PFSK-1 (cell line): ENCODE data around the gene RTL5.

Experiments
- TAF1 ChIP-seq: IDR thresholded peaks from 2 replicates; pipeline ENCODE4 v1.6.1; 2012; ENCODE audit warnings: low read length, control low read depth, borderline replicate concordance; ENCODE audit not compliant: insufficient read depth
- TF ChIP-seq, protein P1 (sequence below), 2 experiments: IDR thresholded peaks; 2 replicates each; pipeline versions ENCODE4 v1.6.1 to v1.8.0; 2011 to 2012; ENCODE audit warnings: low read depth in 2 of 2, low read length in 2 of 2, control low read depth in 1 of 2, inconsistent platforms in 1 of 2, mild to moderate bottlenecking in 1 of 2, moderate library complexity in 1 of 2; ENCODE audit not compliant: insufficient read depth in 1 of 2

DNA sequence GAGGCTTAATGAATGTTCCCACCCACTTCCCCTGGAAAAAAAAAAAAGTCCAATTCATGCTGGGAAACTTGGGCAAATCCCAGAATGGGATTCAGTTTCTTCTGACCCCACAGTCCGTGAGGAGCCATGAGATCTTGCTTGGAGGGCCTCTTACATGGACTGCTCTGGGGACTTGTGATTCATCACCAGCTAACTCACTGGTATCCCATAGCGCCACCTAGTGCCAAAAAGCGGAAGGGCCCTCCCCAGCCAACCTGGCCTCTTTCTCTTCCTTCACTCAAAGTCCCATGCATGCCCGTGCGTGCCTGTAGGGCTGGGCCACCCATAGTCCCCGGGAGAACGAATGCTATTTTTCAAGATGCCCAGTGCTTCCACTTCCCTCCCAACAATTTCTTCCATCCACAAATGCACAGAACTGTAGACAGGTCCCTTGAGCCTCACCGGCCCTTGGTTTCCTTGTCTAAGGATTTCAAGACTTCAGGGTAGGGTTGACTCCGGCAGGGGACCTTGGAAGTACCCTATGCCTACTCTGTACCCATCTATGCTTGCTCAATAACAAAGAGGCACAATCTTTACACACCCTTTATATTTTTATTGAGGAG, 5.1 kb downstream of the RTL5 start:
- no peak for TF ChIP-seq TAF1
- TF ChIP-seq, protein P1, sequence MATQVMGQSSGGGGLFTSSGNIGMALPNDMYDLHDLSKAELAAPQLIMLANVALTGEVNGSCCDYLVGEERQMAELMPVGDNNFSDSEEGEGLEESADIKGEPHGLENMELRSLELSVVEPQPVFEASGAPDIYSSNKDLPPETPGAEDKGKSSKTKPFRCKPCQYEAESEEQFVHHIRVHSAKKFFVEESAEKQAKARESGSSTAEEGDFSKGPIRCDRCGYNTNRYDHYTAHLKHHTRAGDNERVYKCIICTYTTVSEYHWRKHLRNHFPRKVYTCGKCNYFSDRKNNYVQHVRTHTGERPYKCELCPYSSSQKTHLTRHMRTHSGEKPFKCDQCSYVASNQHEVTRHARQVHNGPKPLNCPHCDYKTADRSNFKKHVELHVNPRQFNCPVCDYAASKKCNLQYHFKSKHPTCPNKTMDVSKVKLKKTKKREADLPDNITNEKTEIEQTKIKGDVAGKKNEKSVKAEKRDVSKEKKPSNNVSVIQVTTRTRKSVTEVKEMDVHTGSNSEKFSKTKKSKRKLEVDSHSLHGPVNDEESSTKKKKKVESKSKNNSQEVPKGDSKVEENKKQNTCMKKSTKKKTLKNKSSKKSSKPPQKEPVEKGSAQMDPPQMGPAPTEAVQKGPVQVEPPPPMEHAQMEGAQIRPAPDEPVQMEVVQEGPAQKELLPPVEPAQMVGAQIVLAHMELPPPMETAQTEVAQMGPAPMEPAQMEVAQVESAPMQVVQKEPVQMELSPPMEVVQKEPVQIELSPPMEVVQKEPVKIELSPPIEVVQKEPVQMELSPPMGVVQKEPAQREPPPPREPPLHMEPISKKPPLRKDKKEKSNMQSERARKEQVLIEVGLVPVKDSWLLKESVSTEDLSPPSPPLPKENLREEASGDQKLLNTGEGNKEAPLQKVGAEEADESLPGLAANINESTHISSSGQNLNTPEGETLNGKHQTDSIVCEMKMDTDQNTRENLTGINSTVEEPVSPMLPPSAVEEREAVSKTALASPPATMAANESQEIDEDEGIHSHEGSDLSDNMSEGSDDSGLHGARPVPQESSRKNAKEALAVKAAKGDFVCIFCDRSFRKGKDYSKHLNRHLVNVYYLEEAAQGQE (IDR thresholded peaks at IDR 0.05; ENCODE audit: insufficient read depth in 1 of 2, low read depth in 2 of 2, low read length in 2 of 2): no peak
